SKM-1 (cell line): ENCODE results near the gene BCHE.
"Not testable (repeated sequence)": the region's sequence is repeated elsewhere in the genome, so short reads cannot be mapped to it uniquely, and the experiment has no call there.

ENCODE experiments used
- DNase-seq: peaks from one replicate; lab custom pipeline; 2025; ENCODE audit not compliant: unreplicated experiment; lab: John Stamatoyannopoulos, UW

BCHE gene

GRCh38 chr3:165817160-165817709 lies 20.0 kb downstream of the BCHE start:
- DNase-seq, result no peak

GRCh38 chr3:165816209-165816608 lies 21.0 kb downstream of the BCHE start:
- no peak for DNase-seq

- no peak for DNase-seq
These were observed 21.5 kb downstream of the BCHE start for GRCh38 chr3:165815682-165816081.

GRCh38 chr3:165814380-165814779 lies 22.8 kb downstream of the BCHE start:
- DNase-seq, result no peak

GRCh38 chr3:165807937-165808336 lies 29.3 kb downstream of the BCHE start:
- not testable (repeated sequence) for DNase-seq

- no peak for DNase-seq
These were observed 31.2 kb downstream of the BCHE start for GRCh38 chr3:165805946-165806561.

- DNase-seq, result no peak
These were observed 33.8 kb downstream of the BCHE start for GRCh38 chr3:165803471-165803870.

- DNase-seq, result no peak
These were observed 36.3 kb downstream of the BCHE start for GRCh38 chr3:165800970-165801369.

GRCh38 chr3:165799026-165799425 lies 38.2 kb downstream of the BCHE start:
- DNase-seq, result no peak

GRCh38 chr3:165797551-165797950 lies 39.7 kb downstream of the BCHE start:
- no peak for DNase-seq

GRCh38 chr3:165796701-165797100 lies 40.5 kb downstream of the BCHE start:
- no peak for DNase-seq

GRCh38 chr3:165788531-165788930 lies 48.7 kb downstream of the BCHE start:
- no peak for DNase-seq

- no peak for DNase-seq
These were observed 51.2 kb downstream of the BCHE start for GRCh38 chr3:165786013-165786412.

GRCh38 chr3:165784337-165784736 lies 52.9 kb downstream of the BCHE start:
- no peak for DNase-seq

GRCh38 chr3:165783383-165783782 lies 53.8 kb downstream of the BCHE start:
- no peak for DNase-seq

GRCh38 chr3:165778891-165779290 lies 58.3 kb downstream of the BCHE start:
- no peak for DNase-seq

- DNase-seq, result no peak
These were observed 58.8 kb downstream of the BCHE start for GRCh38 chr3:165778456-165778855.

- no peak for DNase-seq
These were observed 61.4 kb downstream of the BCHE start for GRCh38 chr3:165775824-165776223.

GRCh38 chr3:165770781-165771180 lies 66.4 kb downstream of the BCHE start:
- DNase-seq, result no peak

- DNase-seq, result no peak
These were observed 68.5 kb downstream of the BCHE start for GRCh38 chr3:165768680-165769079.

- DNase-seq, result no peak
These were observed 78.2 kb downstream of the BCHE start for GRCh38 chr3:165759041-165759440.

GRCh38 chr3:165755571-165755970 lies 81.7 kb downstream of the BCHE start:
- no peak for DNase-seq
